Small intestine (tissue), 7 donors: ENCODE data around the gene PRLR. TPM values are rescaled to one million over a fixed set of nuclear protein-coding genes. Genes with fewer than 3 reads are reported as not detected.

Experiments
- DNase-seq, 2 donors: peaks; one replicate each; pipeline versions ENCODE4 v3.0.0 to v3.0.0-alpha.2; 2013
- FAIRE-seq: peaks from 2 replicates; lab custom pipeline; 2012; peaks lifted over from hg19 to GRCh38; lab: Jason Lieb, UNC
- H3K27ac ChIP-seq, 3 donors: one replicate each; pipeline ENCODE4 v1.5.1; 2013; ENCODE audit warnings: low read length in 2 of 3, mild to moderate bottlenecking in 2 of 3, control low read depth in 1 of 3, inconsistent platforms in 1 of 3, low read depth in 1 of 3, moderate library complexity in 1 of 3
- H3K27me3 ChIP-seq, 3 donors: one replicate each; pipeline ENCODE4 v1.6.1; 2013; ENCODE audit warnings: low read length in 3 of 3, inconsistent platforms in 1 of 3; ENCODE audit not compliant: control insufficient read depth in 3 of 3, insufficient read depth in 3 of 3
- H3K36me3 ChIP-seq, 3 donors: one replicate each; pipeline ENCODE4 v1.6.1; 2013; ENCODE audit warnings: low read length in 3 of 3, inconsistent platforms in 1 of 3, low read depth in 1 of 3, mild to moderate bottlenecking in 1 of 3, moderate library complexity in 1 of 3; ENCODE audit not compliant: control insufficient read depth in 3 of 3, insufficient read depth in 2 of 3
- H3K4me1 ChIP-seq, 3 donors: one replicate each; pipeline ENCODE4 v1.6.1; 2013; ENCODE audit warnings: low read length in 2 of 3, inconsistent platforms in 1 of 3, low read depth in 1 of 3, mild to moderate bottlenecking in 1 of 3, moderate library complexity in 1 of 3; ENCODE audit not compliant: control insufficient read depth in 3 of 3, insufficient read depth in 2 of 3
- H3K4me3 ChIP-seq, 3 donors: one replicate each; pipeline ENCODE4 v1.5.1; 2013; ENCODE audit warnings: low read length in 3 of 3, control low read depth in 1 of 3, inconsistent platforms in 1 of 3, low read depth in 1 of 3, mild to moderate bottlenecking in 1 of 3, moderate library complexity in 1 of 3
- H3K9me3 ChIP-seq, 2 donors: one replicate each; pipeline ENCODE4 v1.6.1; 2013; ENCODE audit warnings: low read depth in 1 of 2, low read length in 1 of 2; ENCODE audit not compliant: control insufficient read depth in 2 of 2, insufficient read depth in 1 of 2
- WGBS, 3 donors: extraction: QIAGEN DNeasy Blood & Tissue Kit; methylation state at CpG; one replicate each; pipeline ENCODE4 v1.1.7; 2013; 5-methylcytosine and 5-hydroxymethylcytosine counted together
- polyA plus RNA-seq, 4 donors: library from polyadenylated mRNA; stranded (reverse) in 3 of 4; unstranded in 1 of 4; fragments of 200-250 nt in 3 of 4; fragments of 120-200 nt in 1 of 4; gene quantifications; one replicate each; pipeline versions ENCODE4 v1.2.1 to v1.2.3, GENCODE V29; 2013
- donor health status: healthy with polysubstance abuse.
- donor health status: control.
- donor health status: control.
- donor health status: Bipolar disorder and iron deficiency.
- donor health status: healthy.

PRLR gene
- polyA plus RNA-seq, 4 donors, result 1.4 to 84.6 (median 2.9) TPM

- Histone ChIP-seq H3K9me3 (no peaks in the 10 kb centered on the region), H3K27me3 (peaks cover 0 to 2% (median 0%) of the 10 kb centered on the region in 3 donors), H3K4me1 (no peaks in the 10 kb centered on the region), H3K36me3 (peaks cover 0 to 3% (median 0%) of the 10 kb centered on the region in 3 donors), H3K27ac (no peak overlapping the region), H3K4me3 (no peak overlapping the region)
- no peak for FAIRE-seq
- no peak for DNase-seq
- WGBS, 3 donors, result 51 to 69% (median 55%) methylated on average over 3 of the region's 3 CpGs
Observed at GRCh38 chr5:35212122-35212982, 17.9 kb downstream of the PRLR start.

DNA sequence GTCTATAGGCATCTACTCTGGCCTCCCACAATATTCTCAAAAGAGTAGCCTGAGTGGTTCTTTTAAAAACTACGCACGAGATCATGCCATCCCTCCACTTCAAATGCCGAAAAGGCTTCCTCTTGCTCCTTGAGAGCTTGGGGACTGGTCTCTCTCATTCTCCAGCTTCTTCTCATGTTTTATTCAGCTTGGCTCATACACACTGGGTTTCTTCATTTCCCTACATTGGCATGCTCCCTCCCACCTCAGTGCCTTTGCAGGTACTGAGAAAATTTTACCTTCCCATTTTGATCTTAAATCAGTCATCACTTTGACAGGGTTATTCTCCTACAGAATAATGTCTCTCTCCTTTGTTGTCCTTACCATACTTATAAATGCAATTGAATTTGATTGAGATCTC lies 20.4 kb downstream of the PRLR start:
- no peak for FAIRE-seq

GRCh38 chr5:35205606-35206005 lies 24.7 kb downstream of the PRLR start:
- H3K27me3 ChIP-seq, result peaks cover 0 to 2% (median 2%) of the 10 kb centered on the region in 3 donors
- H3K4me1 ChIP-seq, result peaks cover 0 to 19% (median 3%) of the 10 kb centered on the region in 3 donors
- FAIRE-seq, result no peak
- H3K9me3 ChIP-seq, result no peaks in the 10 kb centered on the region
- DNase-seq, result no peak
- H3K36me3 ChIP-seq, result no peaks in the 10 kb centered on the region
- no peak overlapping the region for H3K27ac ChIP-seq
- H3K4me3 ChIP-seq, result no peak overlapping the region
- WGBS, 3 donors, result 78 to 86% (median 84%) methylated on average over 1 of the region's 1 CpG

More for the DNA sequence above, 20.4 kb downstream of the PRLR start:
- Histone ChIP-seq H3K4me3 (no peak overlapping the region), H3K36me3 (peaks cover 0 to 3% (median 0%) of the 10 kb centered on the region in 3 donors), H3K27me3 (peaks cover 0 to 2% (median 2%) of the 10 kb centered on the region in 3 donors), H3K27ac (no peak overlapping the region), H3K4me1 (no peaks in the 10 kb centered on the region), H3K9me3 (no peaks in the 10 kb centered on the region)
- WGBS, 3 donors, result 92 to 96% (median 95%) methylated on average over 3 of the region's 3 CpGs
- DNase-seq, result no peak

DNA sequence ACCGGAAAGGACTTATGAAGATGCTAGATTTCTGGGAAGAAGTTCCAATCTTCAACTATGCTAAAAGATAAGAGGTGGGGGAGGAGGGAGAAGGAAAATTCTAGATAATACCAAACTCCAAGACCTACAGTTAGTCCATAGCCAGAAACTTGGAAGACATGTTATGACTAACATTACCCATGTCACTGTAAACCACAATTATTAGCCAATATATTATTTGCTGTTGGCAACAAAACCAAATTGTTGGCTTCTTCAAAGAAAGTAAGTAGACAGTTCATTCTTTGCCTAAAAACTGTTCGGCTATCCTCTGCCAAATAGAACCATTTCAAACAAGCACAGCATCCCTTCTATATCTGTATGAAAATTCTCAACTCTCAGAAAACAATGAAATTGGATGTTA lies 25.1 kb downstream of the PRLR start:
- no peak for DNase-seq
- no peak for FAIRE-seq
- peaks cover 0 to 2% (median 2%) of the 10 kb centered on the region in 3 donors for H3K27me3 ChIP-seq
- WGBS, 3 donors, result 85 to 97% (median 90%) methylated on average over 2 of the region's 2 CpGs
- H3K4me1 ChIP-seq, result peaks cover 0 to 19% (median 3%) of the 10 kb centered on the region in 3 donors
- H3K4me3 ChIP-seq, result no peak overlapping the region
- H3K9me3 ChIP-seq, result no peaks in the 10 kb centered on the region
- H3K27ac ChIP-seq, result no peak overlapping the region
- no peaks in the 10 kb centered on the region for H3K36me3 ChIP-seq

- Histone ChIP-seq H3K27me3 (peaks cover 0 to 2% (median 2%) of the 10 kb centered on the region in 3 donors), H3K4me1 (peaks cover 0 to 29% (median 3%) of the 10 kb centered on the region in 3 donors), H3K4me3 (no peak overlapping the region), H3K36me3 (no peaks in the 10 kb centered on the region), H3K9me3 (no peaks in the 10 kb centered on the region), H3K27ac (peak overlapping the region in 2 of 3 donors; percentile 14 to 78)
- DNase-seq (peak in 1 of 2 donors; percentile 36), FAIRE-seq (no peak)
- WGBS, 3 donors, result 83 to 91% (median 83%) methylated on average over 1 of the region's 1 CpG
Observed at GRCh38 chr5:35203403-35203802, 26.9 kb downstream of the PRLR start.

DNA sequence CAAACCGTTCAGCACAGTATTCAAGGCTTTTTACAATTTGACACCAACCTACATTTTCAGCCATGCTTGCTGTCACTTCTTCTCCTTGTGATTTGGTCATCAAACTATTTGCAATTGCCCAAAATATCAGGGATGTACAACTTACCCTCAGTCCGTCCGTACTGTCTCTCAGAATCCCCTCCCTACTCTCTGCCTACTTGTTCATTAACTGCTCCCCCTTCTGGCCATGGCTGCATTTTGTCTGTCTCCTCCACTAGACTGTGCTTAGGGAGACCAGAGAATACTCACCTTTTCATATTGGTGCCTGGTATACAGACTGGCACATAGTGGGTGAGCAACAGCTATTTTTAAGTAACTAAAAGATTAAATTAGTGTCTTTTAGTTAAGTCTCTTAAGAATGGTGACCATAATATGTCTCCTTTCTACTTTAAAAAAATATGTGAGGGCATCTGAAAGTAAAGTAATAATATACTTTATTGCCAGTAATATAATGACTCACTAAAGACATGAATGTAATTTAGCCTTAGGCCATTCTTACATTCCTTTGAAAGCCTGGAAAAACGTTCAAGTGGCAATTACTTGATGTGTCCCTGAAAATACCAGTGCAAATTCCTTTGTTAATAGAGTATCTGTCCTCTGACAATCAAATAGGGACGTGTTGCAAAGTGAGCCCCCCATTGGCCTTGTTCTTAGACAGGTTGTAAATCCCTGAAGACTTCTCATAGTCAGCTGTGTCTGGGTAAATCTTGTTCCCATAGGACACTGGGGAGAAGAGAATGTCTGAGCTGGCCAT lies 27.8 kb downstream of the PRLR start:
- Histone ChIP-seq H3K4me3 (no peak overlapping the region), H3K36me3 (no peaks in the 10 kb centered on the region), H3K27ac (peak overlapping the region in 2 of 3 donors; percentile 32 to 78), H3K4me1 (peaks cover 2 to 38% (median 3%) of the 10 kb centered on the region in 3 donors), H3K27me3 (peaks cover 0 to 2% (median 0%) of the 10 kb centered on the region in 3 donors), H3K9me3 (no peaks in the 10 kb centered on the region)
- peak; percentile 65 to 79 for DNase-seq
- no peak for FAIRE-seq
- WGBS, 3 donors, result 29 to 49% (median 41%) methylated on average over 5 of the region's 5 CpGs

GRCh38 chr5:35201291-35201690 lies 29.0 kb downstream of the PRLR start:
- H3K9me3 ChIP-seq, result no peaks in the 10 kb centered on the region
- H3K27ac ChIP-seq, result no peak overlapping the region
- H3K4me3 ChIP-seq, result no peak overlapping the region
- 90 to 91% (median 91%) methylated on average over 2 of the region's 2 CpGs for WGBS, 3 donors
- H3K4me1 ChIP-seq, result peaks cover 2 to 49% (median 3%) of the 10 kb centered on the region in 3 donors
- DNase-seq, result no peak
- H3K36me3 ChIP-seq, result no peaks in the 10 kb centered on the region
- H3K27me3 ChIP-seq, result peaks cover 0 to 2% (median 0%) of the 10 kb centered on the region in 3 donors
- FAIRE-seq, result no peak

DNA sequence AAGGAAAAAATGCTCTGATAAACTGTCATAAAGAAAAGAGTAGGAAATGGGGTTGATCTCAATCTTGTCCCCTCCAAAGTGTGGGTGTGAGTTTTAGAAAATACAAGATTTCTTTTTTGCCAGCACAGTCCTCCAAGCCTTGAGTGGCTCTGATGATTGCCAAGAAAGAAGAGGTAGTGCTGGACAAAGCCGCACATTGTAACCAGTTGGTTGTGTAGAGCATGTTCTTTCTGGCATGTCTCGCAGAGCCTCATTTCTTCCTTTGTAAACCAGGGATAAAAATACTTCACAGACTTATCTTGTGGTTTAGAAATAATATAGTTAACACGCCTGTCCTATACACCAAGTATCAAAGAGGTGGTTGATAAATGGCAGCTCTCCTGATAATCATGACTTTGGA lies 30.4 kb downstream of the PRLR start:
- FAIRE-seq, result no peak
- peaks cover 3 to 53% (median 4%) of the 10 kb centered on the region in 3 donors for H3K4me1 ChIP-seq

More for the DNA sequence above, 30.4 kb downstream of the PRLR start:
- H3K27me3 ChIP-seq, result no peaks in the 10 kb centered on the region
- H3K9me3 ChIP-seq, result no peaks in the 10 kb centered on the region
- DNase-seq, result no peak
- H3K4me3 ChIP-seq, result no peak overlapping the region
- H3K36me3 ChIP-seq, result no peaks in the 10 kb centered on the region
- no peak overlapping the region for H3K27ac ChIP-seq
- 88 to 90% (median 89%) methylated on average over 3 of the region's 3 CpGs for WGBS, 3 donors
